ENCODE data around the gene TMEM163.

GRCh38 chr2:134432435-134432883 lies 286.3 kb downstream of the TMEM163 start:
- TF ChIP-seq, protein P1, sequence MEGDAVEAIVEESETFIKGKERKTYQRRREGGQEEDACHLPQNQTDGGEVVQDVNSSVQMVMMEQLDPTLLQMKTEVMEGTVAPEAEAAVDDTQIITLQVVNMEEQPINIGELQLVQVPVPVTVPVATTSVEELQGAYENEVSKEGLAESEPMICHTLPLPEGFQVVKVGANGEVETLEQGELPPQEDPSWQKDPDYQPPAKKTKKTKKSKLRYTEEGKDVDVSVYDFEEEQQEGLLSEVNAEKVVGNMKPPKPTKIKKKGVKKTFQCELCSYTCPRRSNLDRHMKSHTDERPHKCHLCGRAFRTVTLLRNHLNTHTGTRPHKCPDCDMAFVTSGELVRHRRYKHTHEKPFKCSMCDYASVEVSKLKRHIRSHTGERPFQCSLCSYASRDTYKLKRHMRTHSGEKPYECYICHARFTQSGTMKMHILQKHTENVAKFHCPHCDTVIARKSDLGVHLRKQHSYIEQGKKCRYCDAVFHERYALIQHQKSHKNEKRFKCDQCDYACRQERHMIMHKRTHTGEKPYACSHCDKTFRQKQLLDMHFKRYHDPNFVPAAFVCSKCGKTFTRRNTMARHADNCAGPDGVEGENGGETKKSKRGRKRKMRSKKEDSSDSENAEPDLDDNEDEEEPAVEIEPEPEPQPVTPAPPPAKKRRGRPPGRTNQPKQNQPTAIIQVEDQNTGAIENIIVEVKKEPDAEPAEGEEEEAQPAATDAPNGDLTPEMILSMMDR (IDR thresholded peaks at IDR 0.05 in 2 of 3, conservative IDR thresholded peaks at IDR 0.05 in 1 of 3; ENCODE audit: borderline replicate concordance in 1 of 3, insufficient read depth in 1 of 3, low read depth in 2 of 3, low read length in 2 of 3) = no peak
- TF ChIP-seq SRF (IDR thresholded peaks at IDR 0.05; ENCODE audit: low read depth) (no peak), POLR2AphosphoS5 (IDR thresholded peaks at IDR 0.05; ENCODE audit: low read depth, low read length) (no peak), RAD21 (IDR thresholded peaks at IDR 0.05; ENCODE audit: low read depth) (no peak), POLR2A (IDR thresholded peaks at IDR 0.05; ENCODE audit: borderline replicate concordance, extremely low read depth, insufficient read depth, insufficient read length) (no peak), ELF1 (IDR thresholded peaks at IDR 0.05; ENCODE audit: borderline replicate concordance, low read depth) (no peak), ZNF274 (IDR thresholded peaks at IDR 0.05; ENCODE audit: low read depth, low read length) (no peak), EZH2 (IDR thresholded peaks at IDR 0.05) (no peak), TCF7L2 (IDR thresholded peaks at IDR 0.05; ENCODE audit: borderline replicate concordance, extremely low read depth, insufficient read depth, insufficient read length) (no peak), EZH2phosphoT487 (IDR thresholded peaks at IDR 0.05; ENCODE audit: borderline replicate concordance) (no peak), YY1 (IDR thresholded peaks at IDR 0.05; ENCODE audit: extremely low read depth, insufficient replicate concordance, low read depth, low read length) (no peak)
- TF ChIP-seq, protein P2, sequence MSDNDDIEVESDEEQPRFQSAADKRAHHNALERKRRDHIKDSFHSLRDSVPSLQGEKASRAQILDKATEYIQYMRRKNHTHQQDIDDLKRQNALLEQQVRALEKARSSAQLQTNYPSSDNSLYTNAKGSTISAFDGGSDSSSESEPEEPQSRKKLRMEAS (IDR thresholded peaks at IDR 0.05) = no peak
- TF ChIP-seq, protein P3, sequence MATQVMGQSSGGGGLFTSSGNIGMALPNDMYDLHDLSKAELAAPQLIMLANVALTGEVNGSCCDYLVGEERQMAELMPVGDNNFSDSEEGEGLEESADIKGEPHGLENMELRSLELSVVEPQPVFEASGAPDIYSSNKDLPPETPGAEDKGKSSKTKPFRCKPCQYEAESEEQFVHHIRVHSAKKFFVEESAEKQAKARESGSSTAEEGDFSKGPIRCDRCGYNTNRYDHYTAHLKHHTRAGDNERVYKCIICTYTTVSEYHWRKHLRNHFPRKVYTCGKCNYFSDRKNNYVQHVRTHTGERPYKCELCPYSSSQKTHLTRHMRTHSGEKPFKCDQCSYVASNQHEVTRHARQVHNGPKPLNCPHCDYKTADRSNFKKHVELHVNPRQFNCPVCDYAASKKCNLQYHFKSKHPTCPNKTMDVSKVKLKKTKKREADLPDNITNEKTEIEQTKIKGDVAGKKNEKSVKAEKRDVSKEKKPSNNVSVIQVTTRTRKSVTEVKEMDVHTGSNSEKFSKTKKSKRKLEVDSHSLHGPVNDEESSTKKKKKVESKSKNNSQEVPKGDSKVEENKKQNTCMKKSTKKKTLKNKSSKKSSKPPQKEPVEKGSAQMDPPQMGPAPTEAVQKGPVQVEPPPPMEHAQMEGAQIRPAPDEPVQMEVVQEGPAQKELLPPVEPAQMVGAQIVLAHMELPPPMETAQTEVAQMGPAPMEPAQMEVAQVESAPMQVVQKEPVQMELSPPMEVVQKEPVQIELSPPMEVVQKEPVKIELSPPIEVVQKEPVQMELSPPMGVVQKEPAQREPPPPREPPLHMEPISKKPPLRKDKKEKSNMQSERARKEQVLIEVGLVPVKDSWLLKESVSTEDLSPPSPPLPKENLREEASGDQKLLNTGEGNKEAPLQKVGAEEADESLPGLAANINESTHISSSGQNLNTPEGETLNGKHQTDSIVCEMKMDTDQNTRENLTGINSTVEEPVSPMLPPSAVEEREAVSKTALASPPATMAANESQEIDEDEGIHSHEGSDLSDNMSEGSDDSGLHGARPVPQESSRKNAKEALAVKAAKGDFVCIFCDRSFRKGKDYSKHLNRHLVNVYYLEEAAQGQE (IDR thresholded peaks at IDR 0.05; ENCODE audit: low read depth) = no peak

Data from HCT116 (cell line).